ENCODE results near the gene DMGDH. TPM values are rescaled to one million over a fixed set of nuclear protein-coding genes. Genes with fewer than 3 reads are reported as not detected.

DMGDH gene
- total RNA-seq, 2 experiments from 2014 or later: 0.50 to 0.86 TPM

DNA sequence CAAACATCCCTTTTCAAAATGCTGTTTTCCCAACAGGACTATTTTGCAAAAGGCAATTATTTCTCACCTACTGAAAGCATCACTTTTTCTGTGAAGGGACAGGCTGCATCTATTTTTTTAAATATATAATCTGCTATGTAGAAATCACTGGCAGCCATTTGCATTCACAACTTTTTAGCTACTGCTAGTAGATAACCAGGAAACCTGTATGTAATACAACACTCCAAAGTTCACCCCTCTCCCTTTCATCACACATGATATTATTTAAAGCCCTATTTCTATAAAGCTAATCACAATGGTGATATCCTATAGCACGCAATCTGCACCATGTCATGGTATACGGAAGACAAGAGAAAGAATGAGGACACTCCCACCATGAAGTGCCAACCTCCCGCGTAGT, 9.8 kb downstream of the DMGDH start:
- Mint-ChIP-seq H3K27ac (no peak overlapping the region), H3K4me3 (no peak overlapping the region), H3K4me1 (no peaks in the 10 kb centered on the region), H3K9me3 (ENCODE audit: low read depth) (no peaks in the 10 kb centered on the region), H3K36me3 (ENCODE audit: low read depth) (no peaks in the 10 kb centered on the region), H3K27me3 (peaks cover 9% of the 10 kb centered on the region)
- POLR2A ChIA-PET: no interaction called here
- intact Hi-C loops (cut with DNase I, micrococcal nuclease): no loop called here
- CTCF ChIA-PET: interaction anchor here (0.9 to 1.2 kb wide), 4 partner anchors 15 to 74 kb away, joined by 3 to 4 read pairs (median 3); no protein-coding TSS in a partner anchor
- no peak for ATAC-seq
- DNase-seq: no peak

GRCh38 chr5:79056847-79057246, 12.6 kb downstream of the DMGDH start:
- ChIA-PET POLR2A (no interaction called here), CTCF (interaction anchor here (0.9 to 1.1 kb wide), 2 partner anchors 13 to 30 kb away, joined by 3 to 4 read pairs; partner anchors contain the start of genes BHMT2 and DMGDH)
- H3K36me3 Mint-ChIP-seq (ENCODE audit: low read depth): no peaks in the 10 kb centered on the region
- DNase-seq (no peak), ATAC-seq (no peak)
- H3K4me3 Mint-ChIP-seq: no peak overlapping the region
- no peaks in the 10 kb centered on the region for H3K4me1 Mint-ChIP-seq
- no peaks in the 10 kb centered on the region for H3K9me3 Mint-ChIP-seq (ENCODE audit: low read depth)
- no peak overlapping the region for H3K27ac Mint-ChIP-seq
- H3K27me3 Mint-ChIP-seq: peaks cover 5% of the 10 kb centered on the region
- intact Hi-C loops (cut with DNase I, micrococcal nuclease): no loop called here

DNA sequence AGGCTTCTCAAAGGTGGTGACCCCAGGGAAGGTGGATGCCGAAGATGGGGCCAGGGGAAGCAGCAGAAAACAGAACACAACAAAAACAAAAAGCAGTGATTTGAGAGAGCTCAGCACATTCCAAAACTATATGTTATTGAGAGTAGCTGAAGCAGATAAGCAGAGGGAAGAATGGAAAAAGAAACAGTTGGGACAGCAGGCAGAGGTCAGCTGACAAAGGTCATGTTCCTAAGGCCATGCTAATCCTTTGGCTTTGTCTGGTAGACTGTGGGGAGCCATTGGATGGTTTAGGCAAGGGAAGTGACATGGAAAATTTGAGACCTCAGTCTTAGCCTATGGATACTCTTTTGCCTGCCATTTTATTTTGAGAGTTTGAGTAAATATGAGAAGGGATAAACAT, 14.5 kb downstream of the DMGDH start:
- Mint-ChIP-seq H3K36me3 (ENCODE audit: low read depth) (no peaks in the 10 kb centered on the region), H3K4me1 (no peaks in the 10 kb centered on the region), H3K4me3 (no peak overlapping the region), H3K27me3 (peaks cover 2% of the 10 kb centered on the region), H3K9me3 (ENCODE audit: low read depth) (no peaks in the 10 kb centered on the region), H3K27ac (no peak overlapping the region)
- POLR2A ChIA-PET: no interaction called here
- ATAC-seq (no peak), DNase-seq (no peak)
- CTCF ChIA-PET: no interaction called here
- intact Hi-C loops (cut with DNase I, micrococcal nuclease): no loop called here

DNA sequence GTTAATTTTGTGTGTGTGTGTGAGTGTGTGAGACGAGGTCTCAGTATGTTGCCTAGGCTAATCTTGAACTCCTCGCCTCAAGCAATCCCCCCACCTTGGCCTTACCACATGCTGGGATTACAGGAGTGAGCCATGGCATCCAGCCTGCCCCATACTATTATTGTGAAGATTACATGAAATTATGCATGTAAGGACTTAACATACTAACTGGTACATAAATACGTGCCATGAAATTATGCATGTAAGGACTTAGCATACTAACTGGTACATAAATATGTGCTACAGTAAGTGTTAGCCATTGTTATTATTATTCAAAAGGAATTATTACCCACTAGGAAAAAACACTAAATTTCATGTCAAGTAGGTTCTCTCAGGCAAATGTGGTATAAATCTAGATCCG, 16.2 kb downstream of the DMGDH start:
- Mint-ChIP-seq H3K27me3 (peaks cover 5% of the 10 kb centered on the region), H3K4me1 (no peaks in the 10 kb centered on the region), H3K4me3 (no peak overlapping the region), H3K27ac (no peak overlapping the region), H3K9me3 (ENCODE audit: low read depth) (no peaks in the 10 kb centered on the region), H3K36me3 (ENCODE audit: low read depth) (no peaks in the 10 kb centered on the region)
- ATAC-seq (no peak), DNase-seq (no peak)
- ChIA-PET CTCF (no interaction called here), POLR2A (no interaction called here)
- intact Hi-C loops (cut with DNase I, micrococcal nuclease): no loop called here

DNA sequence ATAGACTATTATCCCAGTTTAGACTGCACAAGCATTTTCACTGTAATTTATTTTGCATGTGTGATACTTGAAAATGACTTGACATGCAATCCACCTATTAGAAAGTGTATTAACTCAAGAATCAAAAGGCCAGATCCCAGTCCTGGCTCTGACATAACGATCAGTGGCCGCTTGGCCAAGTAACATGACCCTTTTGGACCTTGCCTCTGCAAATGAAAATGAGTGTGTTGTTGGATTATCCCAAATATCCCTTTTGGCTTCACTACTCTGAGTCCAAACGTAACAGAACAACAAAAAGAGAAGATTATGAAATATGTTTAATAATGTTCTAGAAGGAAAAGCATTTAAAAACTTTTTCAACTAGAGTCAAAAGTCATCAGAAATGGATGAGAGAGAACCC, 19.0 kb downstream of the DMGDH start:
- Mint-ChIP-seq H3K36me3 (ENCODE audit: low read depth) (no peaks in the 10 kb centered on the region), H3K27me3 (peaks cover 12% of the 10 kb centered on the region), H3K4me1 (no peaks in the 10 kb centered on the region), H3K9me3 (ENCODE audit: low read depth) (no peaks in the 10 kb centered on the region), H3K4me3 (no peak overlapping the region), H3K27ac (no peak overlapping the region)
- DNase-seq: no peak
- ChIA-PET POLR2A (no interaction called here), CTCF (no interaction called here)
- intact Hi-C loops (cut with DNase I, micrococcal nuclease): no loop called here
- ATAC-seq: no peak

DNA sequence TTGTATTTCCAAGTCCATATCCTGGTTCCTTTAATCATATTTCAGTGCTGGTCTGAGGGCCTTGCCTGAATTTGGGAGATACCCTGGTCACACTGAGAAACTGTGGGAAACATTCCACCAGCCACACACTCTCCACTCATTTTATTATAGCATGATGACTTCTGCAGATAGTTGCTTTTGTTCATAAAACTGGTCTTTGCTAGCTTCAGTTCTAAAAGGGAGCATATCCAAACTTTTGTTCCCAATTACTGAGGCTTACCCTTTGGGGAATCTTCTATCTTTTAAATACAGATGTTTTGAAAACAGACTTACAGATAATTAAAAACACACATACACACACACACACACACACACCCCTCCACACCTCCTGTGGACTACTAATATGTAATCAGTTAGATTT, 21.0 kb downstream of the DMGDH start:
- DNase-seq: no peak
- Mint-ChIP-seq H3K9me3 (ENCODE audit: low read depth) (no peaks in the 10 kb centered on the region), H3K4me3 (no peak overlapping the region), H3K4me1 (no peaks in the 10 kb centered on the region), H3K27ac (no peak overlapping the region), H3K36me3 (ENCODE audit: low read depth) (no peaks in the 10 kb centered on the region), H3K27me3 (peaks cover 12% of the 10 kb centered on the region)
- POLR2A ChIA-PET: no interaction called here
- ATAC-seq: no peak
- intact Hi-C loops (cut with DNase I, micrococcal nuclease): no loop called here
- CTCF ChIA-PET: interaction anchor here (3.1 kb wide), 1 partner anchor 23 kb away, joined by 13 read pairs; no protein-coding TSS in a partner anchor

DNA sequence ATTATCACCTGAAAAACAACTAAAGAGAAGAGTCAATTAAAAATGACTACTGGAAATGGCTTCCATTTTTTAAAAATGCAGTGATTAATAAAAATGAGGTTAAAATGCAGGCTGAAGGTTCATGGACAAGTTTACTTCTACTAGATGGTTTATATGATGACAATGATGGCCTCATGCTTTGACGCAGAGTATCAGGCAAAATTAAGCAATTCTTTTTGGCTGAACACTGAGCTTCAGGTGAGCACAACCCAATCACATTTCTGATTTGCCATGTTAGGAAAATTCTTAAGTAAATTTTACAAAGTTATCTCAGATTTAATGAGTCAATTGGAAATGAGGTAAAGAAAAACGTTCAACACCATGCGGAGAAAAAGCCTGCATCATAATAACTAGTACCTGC, 22.3 kb downstream of the DMGDH start:
- POLR2A ChIA-PET: interaction anchor here (0.7 kb wide), 1 partner anchor 18 kb away, joined by 3 read pairs; no protein-coding TSS in a partner anchor
- H3K36me3 Mint-ChIP-seq (ENCODE audit: low read depth): no peaks in the 10 kb centered on the region
- CTCF ChIA-PET: interaction anchor here (0.8 to 3.1 kb wide), 4 partner anchors 22 to 86 kb away, joined by 3 to 13 read pairs (median 5); no protein-coding TSS in a partner anchor

DNA sequence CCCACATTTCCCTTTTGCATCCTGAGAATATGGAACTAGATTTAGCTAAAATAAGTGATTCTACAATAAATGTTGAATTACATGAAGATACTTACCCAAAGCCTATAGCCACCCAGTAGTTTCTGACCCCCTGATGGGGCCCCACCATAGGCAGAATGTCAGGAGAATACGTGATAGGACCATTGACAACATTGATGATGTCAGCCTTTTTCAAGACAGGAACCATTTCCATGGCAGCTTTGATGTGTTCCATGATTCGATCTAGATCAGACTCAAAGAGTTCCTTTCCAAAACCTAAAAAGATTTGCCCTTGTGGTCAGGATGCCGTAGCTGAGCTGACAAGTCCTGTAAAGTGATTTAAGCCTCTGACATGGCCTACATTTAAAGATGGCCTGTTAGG, 27.3 kb downstream of the DMGDH start:
- intact Hi-C loops (cut with DNase I, micrococcal nuclease): no loop called here
- no peaks in the 10 kb centered on the region for H3K36me3 Mint-ChIP-seq (ENCODE audit: low read depth)
- DNase-seq (no peak), ATAC-seq (no peak)
- ChIA-PET POLR2A (no interaction called here), CTCF (interaction anchor here (0.6 kb wide), 1 partner anchor 14 kb away, joined by 5 read pairs; no protein-coding TSS in a partner anchor)
- H3K9me3 Mint-ChIP-seq (ENCODE audit: low read depth): no peaks in the 10 kb centered on the region
- H3K4me3 Mint-ChIP-seq: no peak overlapping the region
- no peaks in the 10 kb centered on the region for H3K4me1 Mint-ChIP-seq
- peaks cover 11% of the 10 kb centered on the region for H3K27me3 Mint-ChIP-seq
- H3K27ac Mint-ChIP-seq: no peak overlapping the region

More for the DNA sequence above, 22.3 kb downstream of the DMGDH start:
- Mint-ChIP-seq H3K4me3 (no peak overlapping the region), H3K27me3 (peaks cover 12% of the 10 kb centered on the region), H3K27ac (no peak overlapping the region), H3K9me3 (ENCODE audit: low read depth) (no peaks in the 10 kb centered on the region), H3K4me1 (no peaks in the 10 kb centered on the region)
- DNase-seq (no peak), ATAC-seq (no peak)
- intact Hi-C loops (cut with DNase I, micrococcal nuclease): no loop called here

DNA sequence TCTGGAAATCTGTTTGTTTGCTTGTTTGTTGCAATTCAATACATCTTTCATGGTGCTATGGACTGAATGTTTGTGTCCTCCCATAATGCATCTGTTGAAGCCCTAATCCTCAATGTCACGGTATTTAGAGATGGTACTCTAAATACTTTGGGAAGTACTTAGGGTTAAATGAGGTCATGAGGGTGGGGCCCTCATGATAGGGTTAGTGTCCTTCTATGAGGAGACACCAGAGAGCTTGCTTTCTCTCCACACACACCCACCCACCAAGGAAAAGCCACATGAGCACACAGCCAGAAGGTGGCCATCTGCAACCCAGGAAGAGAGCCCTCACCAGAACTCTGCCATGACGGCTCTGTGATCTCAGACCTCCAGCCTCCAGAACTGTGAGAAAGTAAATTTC, 32.7 kb downstream of the DMGDH start:
- Mint-ChIP-seq H3K9me3 (ENCODE audit: low read depth) (no peaks in the 10 kb centered on the region), H3K27me3 (peaks cover 3% of the 10 kb centered on the region), H3K27ac (no peak overlapping the region), H3K36me3 (ENCODE audit: low read depth) (no peaks in the 10 kb centered on the region), H3K4me3 (no peak overlapping the region), H3K4me1 (no peaks in the 10 kb centered on the region)
- ATAC-seq: no peak
- ChIA-PET CTCF (interaction anchor here (0.6 kb wide), 1 partner anchor 1210 kb away, joined by 3 read pairs; no protein-coding TSS in a partner anchor), POLR2A (no interaction called here)
- intact Hi-C loops (cut with DNase I, micrococcal nuclease): no loop called here
- no peak for DNase-seq

- Mint-ChIP-seq H3K4me3 (no peak overlapping the region), H3K36me3 (ENCODE audit: low read depth) (no peaks in the 10 kb centered on the region), H3K9me3 (ENCODE audit: low read depth) (no peaks in the 10 kb centered on the region), H3K27ac (no peak overlapping the region), H3K4me1 (no peaks in the 10 kb centered on the region), H3K27me3 (peaks cover 3% of the 10 kb centered on the region)
- ChIA-PET CTCF (interaction anchor here (0.6 to 2.8 kb wide), 5 partner anchors 10 to 260 kb away, joined by 3 to 22 read pairs (median 3); no protein-coding TSS in a partner anchor), POLR2A (no interaction called here)
- ATAC-seq: no peak
- no peak for DNase-seq
- intact Hi-C loops (cut with DNase I, micrococcal nuclease): no loop called here
Observed at GRCh38 chr5:79035237-79035636, 34.2 kb downstream of the DMGDH start.

DNA sequence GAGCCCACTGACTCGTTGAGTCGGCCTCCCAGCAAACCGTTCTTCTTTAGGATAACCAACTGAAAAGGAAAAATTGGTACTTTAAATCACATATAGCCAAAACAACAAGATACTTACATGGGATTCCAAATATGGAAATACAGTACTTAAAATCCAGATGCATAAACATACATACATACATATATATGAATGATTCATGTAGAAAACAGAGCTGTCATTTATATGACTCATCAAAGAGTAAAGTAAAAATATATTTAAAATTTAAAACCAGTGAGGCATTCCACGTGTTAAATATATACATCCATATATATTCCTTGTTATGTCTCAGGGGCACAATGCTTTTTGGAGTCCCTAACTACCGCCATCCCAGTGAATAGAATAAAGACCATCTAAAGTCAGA, 36.7 kb downstream of the DMGDH start:
- Mint-ChIP-seq H3K36me3 (ENCODE audit: low read depth) (no peaks in the 10 kb centered on the region), H3K9me3 (ENCODE audit: low read depth) (no peaks in the 10 kb centered on the region), H3K27ac (no peak overlapping the region), H3K4me3 (no peak overlapping the region), H3K27me3 (no peaks in the 10 kb centered on the region), H3K4me1 (no peaks in the 10 kb centered on the region)
- CTCF ChIA-PET: interaction anchor here (0.6 to 2.8 kb wide), 2 partner anchors 8 to 36 kb away, joined by 3 to 22 read pairs; no protein-coding TSS in a partner anchor
- DNase-seq (no peak), ATAC-seq (no peak)
- POLR2A ChIA-PET: no interaction called here
- intact Hi-C loops (cut with DNase I, micrococcal nuclease): no loop called here

DNA sequence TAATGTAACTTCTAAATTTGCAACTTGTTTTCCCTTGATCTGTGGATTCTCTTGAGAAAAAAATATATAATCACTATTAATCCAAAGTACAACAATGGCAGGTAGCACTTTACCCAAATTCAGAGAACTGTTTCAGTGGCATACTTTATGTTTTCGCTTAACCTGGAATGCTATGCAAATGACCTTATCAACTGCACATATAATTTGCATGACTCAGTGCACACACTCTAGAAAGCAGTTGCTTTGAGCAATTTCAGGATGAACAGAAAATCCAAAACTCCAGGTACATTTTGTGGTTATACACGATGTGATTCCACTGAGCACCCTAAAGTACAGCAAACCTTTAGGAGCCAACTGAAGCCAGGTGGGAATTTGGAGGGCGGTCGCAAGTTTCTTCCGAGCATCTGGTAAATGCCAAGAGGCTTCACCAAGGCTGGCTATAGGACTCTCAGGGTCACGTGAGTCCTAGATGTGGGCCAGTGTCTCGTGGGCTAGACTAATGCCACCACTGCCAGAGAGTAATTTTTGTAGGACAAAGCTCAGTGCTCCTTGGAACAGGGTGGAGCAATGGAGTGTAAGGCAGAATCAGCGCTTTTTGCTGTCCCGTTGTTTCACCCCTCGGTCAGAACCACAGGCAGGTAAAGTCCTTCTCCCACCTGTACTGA, 37.3 kb downstream of the DMGDH start:
- H3K36me3 Mint-ChIP-seq (ENCODE audit: low read depth): no peaks in the 10 kb centered on the region
- ChIA-PET CTCF (no interaction called here), POLR2A (no interaction called here)
- no peak overlapping the region for H3K27ac Mint-ChIP-seq
- DNase-seq (no peak), ATAC-seq (no peak)
- H3K4me1 Mint-ChIP-seq: no peaks in the 10 kb centered on the region
- no peaks in the 10 kb centered on the region for H3K9me3 Mint-ChIP-seq (ENCODE audit: low read depth)
- peaks cover 3% of the 10 kb centered on the region for H3K27me3 Mint-ChIP-seq
- H3K4me3 Mint-ChIP-seq: no peak overlapping the region
- intact Hi-C loops (cut with DNase I, micrococcal nuclease): no loop called here

All from activated CD4-positive, alpha-beta T cell treated with anti-CD3 and anti-CD28 coated beads for 36 hours (primary cell).